Stimulated activated memory B cell treated with anti-CD40 and anti-IgM and Interleukin-4, amounts not matched to agents 10 μg/mL and 1 μg/mL and 100 μg/mL, for 72 hours (primary cell): ENCODE results near the gene RNF40.
A peak's percentile ranks its signal among the peaks of the same experiment; 100 is the strongest.

Experiments used
- ATAC-seq: fragments of 150-1000 bp; cut with Tn5 transposase; 2 replicates; pipeline ENCODE4 v1.10.0; 2021
- H3K27ac Mint-ChIP-seq: one replicate; pipeline ENCODE4 v1.8.0; 2022; ENCODE audit warnings: mild to moderate bottlenecking, mixed read lengths
- H3K27me3 Mint-ChIP-seq: one replicate; pipeline ENCODE4 v1.8.0; 2022; ENCODE audit warnings: mixed read lengths
- H3K36me3 Mint-ChIP-seq: one replicate; pipeline ENCODE4 v1.8.0; 2022; ENCODE audit warnings: mixed read lengths
- H3K4me1 Mint-ChIP-seq: one replicate; pipeline ENCODE4 v1.8.0; 2022; ENCODE audit warnings: mixed read lengths
- H3K4me3 Mint-ChIP-seq: one replicate; pipeline ENCODE4 v1.8.0; 2022; ENCODE audit warnings: mild to moderate bottlenecking, moderate library complexity, mixed read lengths
- H3K9me3 Mint-ChIP-seq: one replicate; pipeline ENCODE4 v1.8.0; 2022; ENCODE audit warnings: mixed read lengths

Gene RNF40

DNA sequence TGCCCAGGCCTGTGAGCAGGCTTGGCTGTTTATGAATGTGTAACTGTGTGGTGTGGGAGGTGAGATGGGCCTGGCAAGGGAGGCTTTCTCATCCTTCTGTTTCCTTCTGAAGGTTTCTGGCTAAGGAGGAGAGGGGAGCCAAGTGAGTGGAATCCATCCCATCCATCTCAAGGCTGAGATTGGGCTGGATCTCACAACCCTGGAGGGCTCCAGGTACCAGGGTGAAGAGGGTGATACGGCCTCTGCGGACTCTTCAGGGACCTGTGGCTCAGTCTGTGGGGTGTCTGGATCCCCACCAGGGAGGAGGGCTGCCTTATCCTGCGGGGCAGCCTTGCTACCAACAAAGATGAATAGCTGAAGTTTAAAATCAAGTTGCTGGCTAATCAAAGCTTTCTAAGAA lies 17.9 kb downstream of the RNF40 start:
- no peak for ATAC-seq
- H3K27me3 Mint-ChIP-seq: peaks cover 19% of the 10 kb centered on the region
- no peaks in the 10 kb centered on the region for H3K9me3 Mint-ChIP-seq
- H3K27ac Mint-ChIP-seq: no peak overlapping the region
- no peak overlapping the region for H3K4me3 Mint-ChIP-seq
- peaks cover 25% of the 10 kb centered on the region for H3K36me3 Mint-ChIP-seq
- H3K4me1 Mint-ChIP-seq: peaks cover 20% of the 10 kb centered on the region

DNA sequence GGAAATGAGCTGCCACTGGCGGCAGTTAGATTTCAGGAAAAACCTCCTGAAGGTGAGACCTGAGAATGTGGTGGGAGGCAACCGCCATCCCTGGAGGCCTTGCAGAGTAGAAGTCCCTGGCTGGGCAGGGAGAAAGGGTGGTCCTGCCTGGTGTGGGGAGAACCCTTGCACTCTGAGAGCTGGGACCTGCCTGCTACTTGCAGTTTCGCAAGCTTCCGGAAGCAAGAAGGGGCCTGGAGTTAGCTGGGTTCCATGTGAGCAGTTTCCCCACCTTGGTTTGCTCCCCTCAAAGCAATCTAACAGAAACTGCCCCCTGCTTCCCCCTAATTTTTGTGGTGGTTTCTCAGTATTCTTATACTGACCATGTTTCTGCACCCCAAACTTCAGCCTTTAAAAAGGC lies 18.4 kb downstream of the RNF40 start:
- H3K36me3 Mint-ChIP-seq: peaks cover 22% of the 10 kb centered on the region
- no peaks in the 10 kb centered on the region for H3K9me3 Mint-ChIP-seq
- peaks cover 25% of the 10 kb centered on the region for H3K27me3 Mint-ChIP-seq
- no peak overlapping the region for H3K4me3 Mint-ChIP-seq
- no peak for ATAC-seq
- H3K4me1 Mint-ChIP-seq: peaks cover 15% of the 10 kb centered on the region
- no peak overlapping the region for H3K27ac Mint-ChIP-seq

DNA sequence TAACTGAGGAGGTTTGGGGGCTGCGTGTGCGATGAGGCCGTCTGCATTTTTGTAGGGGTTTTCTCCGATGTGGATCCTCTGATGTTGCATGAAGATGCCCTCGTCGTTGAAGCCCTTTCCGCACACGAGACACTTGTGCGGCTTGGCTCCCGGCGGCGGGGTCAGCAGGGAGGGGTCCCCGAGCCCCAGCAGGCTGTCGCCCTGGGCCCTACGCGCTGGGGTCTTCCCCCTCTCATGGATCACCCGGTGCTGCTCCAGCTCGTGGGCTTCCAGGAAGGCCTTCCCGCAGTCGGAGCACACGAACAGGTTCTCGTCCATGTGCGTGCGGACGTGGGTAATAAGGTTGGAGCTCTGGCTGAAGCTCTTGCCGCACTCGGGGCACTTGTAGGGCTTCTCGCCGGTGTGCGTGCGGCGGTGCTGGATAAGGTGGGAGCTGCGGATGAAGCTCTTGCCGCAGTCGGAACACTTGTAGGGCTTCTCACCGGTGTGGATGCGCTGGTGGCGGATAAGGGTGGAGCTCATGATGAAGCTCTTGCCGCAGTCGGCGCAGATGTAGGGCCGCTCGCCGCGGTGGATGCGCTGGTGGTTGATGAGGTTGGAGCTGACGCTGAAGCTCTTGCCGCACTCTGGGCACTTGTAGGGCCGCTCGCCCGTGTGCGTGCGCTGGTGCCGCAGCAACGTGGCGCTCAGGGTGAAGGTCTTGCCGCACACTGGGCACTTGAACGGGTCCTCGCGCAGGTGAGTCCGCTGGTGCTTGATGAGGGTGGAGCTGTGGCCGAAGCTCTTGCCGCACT lies 20.6 kb downstream of the RNF40 start:
- H3K27me3 Mint-ChIP-seq: peaks cover 23% of the 10 kb centered on the region
- no peak overlapping the region for H3K4me3 Mint-ChIP-seq
- H3K36me3 Mint-ChIP-seq: peaks cover 22% of the 10 kb centered on the region
- H3K27ac Mint-ChIP-seq: no peak overlapping the region
- no peak for ATAC-seq
- H3K9me3 Mint-ChIP-seq: no peaks in the 10 kb centered on the region
- peaks cover 15% of the 10 kb centered on the region for H3K4me1 Mint-ChIP-seq

DNA sequence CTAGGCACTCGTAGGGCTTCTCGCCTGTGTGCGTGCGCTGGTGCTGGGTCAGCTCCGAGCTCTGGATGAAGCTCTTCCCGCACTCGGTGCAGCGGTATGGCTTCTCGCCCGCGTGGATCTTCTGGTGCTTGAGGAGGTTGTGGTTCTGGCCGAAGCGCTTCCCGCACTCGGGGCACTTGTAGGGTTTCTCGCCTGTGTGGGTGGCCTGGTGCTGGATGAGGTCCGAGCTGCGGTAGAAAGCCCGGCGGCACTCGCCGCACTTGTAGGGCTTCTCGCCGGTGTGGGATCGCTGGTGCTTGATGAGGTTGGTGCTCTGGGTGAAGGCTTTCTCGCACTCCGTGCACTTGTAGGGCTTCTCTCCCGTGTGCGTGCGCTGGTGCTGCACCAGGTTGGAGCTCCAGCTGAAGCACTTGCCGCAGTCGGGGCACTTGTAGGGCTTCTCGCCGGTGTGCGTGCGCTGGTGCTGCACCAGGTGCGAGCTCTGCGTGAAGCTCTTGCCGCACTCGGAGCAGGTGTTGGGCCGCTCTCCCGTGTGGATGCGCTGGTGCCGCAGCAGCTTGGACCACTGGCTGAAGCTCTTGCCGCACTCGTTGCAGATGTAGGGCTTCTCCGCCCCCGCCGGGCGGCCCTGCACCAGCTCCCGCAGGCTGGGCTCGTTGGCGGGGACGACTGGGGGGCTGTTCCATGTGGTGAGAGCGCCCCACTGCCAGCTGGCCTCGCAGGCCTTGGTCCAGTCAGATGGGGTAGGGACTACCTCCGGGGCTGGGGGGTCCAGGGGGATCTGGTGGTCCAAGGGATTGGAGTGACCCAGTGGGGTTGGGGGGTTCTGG lies 21.4 kb downstream of the RNF40 start:
- Mint-ChIP-seq H3K9me3 (no peaks in the 10 kb centered on the region), H3K4me1 (peaks cover 19% of the 10 kb centered on the region), H3K27ac (no peak overlapping the region), H3K36me3 (peaks cover 22% of the 10 kb centered on the region), H3K27me3 (peaks cover 30% of the 10 kb centered on the region), H3K4me3 (no peak overlapping the region)
- ATAC-seq: no peak

DNA sequence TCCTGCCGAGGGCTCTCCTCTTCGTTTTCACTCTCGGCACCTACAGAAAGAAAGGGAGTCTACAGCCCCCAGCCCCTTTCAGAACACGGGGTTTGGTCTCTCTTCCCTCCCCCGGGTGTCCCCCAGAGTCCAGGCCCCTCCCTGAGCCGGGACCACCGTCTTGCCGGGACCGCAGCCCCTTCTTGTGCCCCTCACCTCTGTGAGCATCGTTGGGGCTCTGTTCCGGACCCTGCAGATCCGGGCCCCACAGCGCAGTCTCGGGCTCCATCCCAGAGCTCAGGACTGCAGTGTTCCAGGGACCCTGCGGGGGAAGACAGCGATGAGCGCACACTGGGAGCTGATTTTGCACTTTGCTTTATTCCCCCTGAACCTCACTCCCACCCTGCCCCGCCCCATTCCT lies 22.1 kb downstream of the RNF40 start:
- Mint-ChIP-seq H3K4me1 (peaks cover 19% of the 10 kb centered on the region), H3K4me3 (no peak overlapping the region), H3K27ac (no peak overlapping the region), H3K27me3 (peaks cover 37% of the 10 kb centered on the region), H3K9me3 (no peaks in the 10 kb centered on the region), H3K36me3 (peaks cover 22% of the 10 kb centered on the region)
- ATAC-seq: no peak

DNA sequence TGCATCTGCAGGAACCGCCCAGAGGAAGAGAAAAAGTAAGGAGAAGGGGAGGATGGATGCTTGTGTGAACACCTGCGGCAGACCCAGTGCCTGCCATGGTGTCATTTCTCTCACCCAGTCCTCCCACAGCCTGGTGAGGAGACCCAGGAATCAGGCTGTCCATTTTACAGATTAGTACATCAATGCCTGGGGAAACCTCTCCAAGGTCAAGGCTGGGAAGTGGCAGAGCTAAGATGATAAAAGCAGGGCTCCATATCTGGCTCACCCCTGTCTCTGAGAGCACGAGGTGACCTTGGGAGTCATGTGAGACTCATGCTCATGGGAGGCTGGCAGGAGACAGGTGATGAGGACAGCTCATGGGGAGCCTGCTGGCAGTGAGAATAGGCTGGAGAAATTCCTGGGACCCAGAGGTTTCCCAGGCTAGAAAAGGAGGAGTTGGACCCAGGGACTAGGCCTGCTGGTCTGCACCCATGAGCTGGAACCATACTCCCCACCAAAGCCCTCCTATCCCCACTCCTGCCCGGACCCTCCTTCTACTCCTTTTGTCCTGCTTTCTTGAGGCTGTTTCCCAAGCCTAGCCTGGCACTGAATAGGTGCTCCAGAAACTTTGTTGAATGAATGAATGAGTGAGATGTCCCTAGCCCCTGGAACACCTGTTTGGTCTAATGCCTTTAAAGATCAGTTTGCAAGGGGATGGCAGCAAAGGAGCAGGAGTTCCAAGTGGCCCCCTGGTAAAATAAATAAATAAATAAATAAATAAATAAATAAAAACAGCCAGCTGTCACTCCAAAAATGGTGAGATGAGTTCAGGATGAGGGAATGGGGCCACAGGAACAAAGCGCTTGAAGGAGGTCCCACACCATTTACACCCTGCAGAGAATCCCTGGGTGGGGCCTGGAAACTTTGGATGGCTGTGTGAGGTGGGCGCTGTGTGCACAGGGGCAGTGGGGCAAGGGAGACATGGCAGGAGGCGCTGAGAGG lies 23.3 kb downstream of the RNF40 start:
- Mint-ChIP-seq H3K36me3 (peaks cover 22% of the 10 kb centered on the region), H3K4me3 (peak overlapping the region; percentile 73), H3K27me3 (peaks cover 37% of the 10 kb centered on the region), H3K27ac (no peak overlapping the region), H3K9me3 (no peaks in the 10 kb centered on the region), H3K4me1 (peaks cover 19% of the 10 kb centered on the region)
- ATAC-seq: no peak

DNA sequence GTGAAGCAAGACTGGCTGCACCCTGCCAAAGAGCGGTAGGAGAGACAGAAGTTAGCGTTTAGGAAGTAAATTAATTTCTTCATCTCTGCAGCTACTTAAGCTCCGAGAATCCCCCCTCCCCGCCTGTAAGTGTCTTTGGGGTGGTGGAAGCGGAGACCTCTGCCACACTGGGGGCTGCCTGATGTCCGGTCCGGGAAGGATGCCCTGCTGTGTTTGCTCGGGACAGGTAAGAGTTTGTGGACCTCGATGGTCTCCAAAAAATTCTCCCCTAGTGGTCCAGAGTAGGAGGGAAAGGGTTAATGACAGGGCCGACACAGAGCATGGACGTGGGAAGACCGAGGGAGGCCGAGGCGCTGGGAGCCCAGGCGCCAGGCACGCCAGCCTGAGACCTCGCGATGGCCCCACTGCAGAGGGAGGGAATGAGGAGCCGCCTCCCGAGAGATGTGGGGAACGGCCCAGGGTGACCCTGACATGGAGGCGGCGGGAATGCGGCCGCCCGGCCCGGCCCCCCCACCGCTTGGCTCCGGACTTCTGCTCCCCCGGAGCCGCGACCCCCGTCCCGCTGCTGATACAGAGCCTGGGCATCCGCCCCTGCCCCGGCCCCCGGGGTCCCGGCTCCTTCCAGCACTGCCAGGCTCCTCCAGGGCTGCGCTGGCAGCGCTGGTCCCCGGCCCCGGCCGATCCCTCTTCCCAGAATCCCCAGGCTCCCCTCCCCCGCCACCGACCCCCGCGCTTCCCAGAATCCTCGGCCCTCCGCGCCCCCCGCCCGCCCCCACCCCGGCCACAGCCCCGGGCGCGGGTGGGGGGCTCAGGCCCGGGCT lies 24.2 kb downstream of the RNF40 start:
- peaks cover 22% of the 10 kb centered on the region for H3K36me3 Mint-ChIP-seq
- H3K9me3 Mint-ChIP-seq: no peaks in the 10 kb centered on the region
- ATAC-seq: peak; percentile 73
- H3K4me3 Mint-ChIP-seq: peak overlapping the region; percentile 92
- H3K27me3 Mint-ChIP-seq: peaks cover 37% of the 10 kb centered on the region
- H3K4me1 Mint-ChIP-seq: peaks cover 19% of the 10 kb centered on the region
- peak overlapping the region; percentile 91 for H3K27ac Mint-ChIP-seq

DNA sequence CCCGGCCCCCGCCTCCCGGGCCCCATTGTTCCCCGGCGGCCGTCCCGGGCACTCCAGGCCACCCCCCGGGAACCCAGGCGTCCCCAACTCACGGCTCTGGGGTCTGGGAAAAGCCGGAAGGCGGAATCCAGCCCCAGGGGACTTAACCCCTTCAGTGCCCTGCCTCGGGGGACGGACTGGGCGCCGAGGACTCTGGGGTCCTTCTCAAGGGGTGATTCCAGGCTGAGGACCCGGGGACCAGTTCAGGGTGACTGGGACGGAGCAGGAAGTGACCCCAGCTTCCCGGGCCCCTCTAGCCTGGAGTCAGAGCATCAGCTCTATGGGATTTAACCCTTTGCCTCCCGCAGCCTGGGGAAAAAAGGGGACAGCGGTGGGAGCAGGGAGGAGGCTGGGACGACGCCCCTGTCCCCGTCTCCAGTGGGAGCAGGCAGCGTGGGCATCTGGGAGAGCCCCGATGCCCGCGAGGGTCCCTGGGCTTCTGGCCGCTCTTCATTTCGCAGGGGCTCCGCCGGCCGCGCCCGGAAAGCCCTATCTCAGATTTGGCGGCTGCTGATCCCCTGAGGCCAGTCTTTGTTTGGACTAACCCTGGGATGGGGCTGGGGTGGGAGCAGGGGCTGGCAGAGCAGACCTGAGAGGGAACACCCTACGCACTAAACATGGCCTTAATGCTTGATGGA lies 25.0 kb downstream of the RNF40 start, which contains the start of gene ZNF629:
ZNF629 (minus strand) TSS at position 270 of the 677 bp plus-strand sequence. CDS start 2,723 bp downstream, outside the sequence.
- Mint-ChIP-seq H3K9me3 (no peaks in the 10 kb centered on the region), H3K27me3 (peaks cover 37% of the 10 kb centered on the region), H3K27ac (peak within 1 kb of the TSS; percentile 91), H3K4me3 (peak within 1 kb of the TSS; percentile 92), H3K36me3 (peaks cover 15% of the 10 kb centered on the region), H3K4me1 (peaks cover 19% of the 10 kb centered on the region)
- ATAC-seq: peak; percentile 64

DNA sequence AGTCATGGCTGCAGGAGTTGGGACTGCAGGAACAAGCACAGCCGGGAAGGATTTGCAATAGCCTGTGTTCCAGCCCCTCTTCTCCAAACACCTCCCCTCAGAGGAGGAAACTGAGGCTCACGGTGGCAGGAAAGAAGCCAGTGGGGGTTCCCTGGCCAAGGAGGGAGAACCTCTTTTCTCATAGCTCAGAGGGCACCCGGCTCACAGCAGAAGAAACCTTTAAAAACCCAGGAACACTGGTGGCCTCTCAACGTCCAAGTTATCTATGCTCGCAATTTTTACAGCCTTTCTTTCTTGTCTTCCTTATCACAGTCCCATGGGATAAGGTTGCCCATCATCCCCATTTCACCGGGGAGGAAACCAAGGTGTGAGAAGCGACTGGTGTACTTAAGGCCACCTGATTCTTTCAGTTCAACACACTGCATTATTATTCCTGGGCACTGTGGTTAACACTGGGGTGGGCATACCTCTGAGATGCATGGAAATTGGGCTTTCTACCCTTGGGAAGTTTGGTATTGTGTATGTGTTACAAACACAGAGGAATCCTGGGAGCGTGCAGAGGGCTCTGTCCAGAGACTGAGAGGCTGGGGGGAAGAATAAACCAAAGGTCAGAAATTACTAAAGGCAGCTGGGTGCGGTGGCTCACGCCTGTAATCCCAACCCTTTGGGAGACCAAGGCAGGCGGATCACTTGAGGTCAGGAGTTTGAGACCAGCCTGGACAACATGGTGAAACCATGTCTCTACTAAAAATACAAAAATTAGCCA lies 25.7 kb downstream of the RNF40 start:
- peak overlapping the region; percentile 92 for H3K4me3 Mint-ChIP-seq
- H3K9me3 Mint-ChIP-seq: no peaks in the 10 kb centered on the region
- H3K27me3 Mint-ChIP-seq: peaks cover 37% of the 10 kb centered on the region
- H3K27ac Mint-ChIP-seq: peak overlapping the region; percentile 91
- peaks cover 19% of the 10 kb centered on the region for H3K4me1 Mint-ChIP-seq
- no peak for ATAC-seq
- peaks cover 8% of the 10 kb centered on the region for H3K36me3 Mint-ChIP-seq

DNA sequence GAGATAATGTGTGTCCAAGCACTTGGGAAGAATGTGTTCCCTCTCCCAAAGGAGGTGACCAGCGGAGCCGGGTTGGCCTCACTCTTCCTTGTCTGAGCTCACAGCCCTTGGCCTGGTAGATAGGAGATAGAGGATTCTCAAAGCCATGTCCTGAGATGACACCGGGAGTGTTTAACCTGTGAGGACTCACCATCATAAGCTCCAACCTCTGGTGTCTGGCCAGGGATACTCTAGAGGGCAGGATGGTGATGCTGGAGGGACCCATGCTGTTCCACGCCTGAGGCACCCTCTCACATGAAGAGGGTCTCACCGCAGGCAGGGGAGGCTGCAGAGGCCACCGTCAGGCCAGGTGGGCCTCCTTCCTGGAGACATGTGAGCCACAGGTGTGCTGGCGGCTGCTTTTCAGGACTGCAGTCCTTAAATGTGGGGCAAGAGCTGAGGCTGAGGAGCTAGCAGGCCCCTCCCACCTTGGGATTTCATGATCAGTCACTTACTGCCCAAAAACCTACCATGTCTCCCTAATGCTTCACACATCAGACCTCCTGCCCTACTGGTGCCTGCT lies 31.5 kb downstream of the RNF40 start:
- Mint-ChIP-seq H3K4me3 (no peak overlapping the region), H3K36me3 (no peaks in the 10 kb centered on the region), H3K9me3 (no peaks in the 10 kb centered on the region), H3K27ac (no peak overlapping the region), H3K4me1 (no peaks in the 10 kb centered on the region), H3K27me3 (peaks cover 6% of the 10 kb centered on the region)
- no peak for ATAC-seq

DNA sequence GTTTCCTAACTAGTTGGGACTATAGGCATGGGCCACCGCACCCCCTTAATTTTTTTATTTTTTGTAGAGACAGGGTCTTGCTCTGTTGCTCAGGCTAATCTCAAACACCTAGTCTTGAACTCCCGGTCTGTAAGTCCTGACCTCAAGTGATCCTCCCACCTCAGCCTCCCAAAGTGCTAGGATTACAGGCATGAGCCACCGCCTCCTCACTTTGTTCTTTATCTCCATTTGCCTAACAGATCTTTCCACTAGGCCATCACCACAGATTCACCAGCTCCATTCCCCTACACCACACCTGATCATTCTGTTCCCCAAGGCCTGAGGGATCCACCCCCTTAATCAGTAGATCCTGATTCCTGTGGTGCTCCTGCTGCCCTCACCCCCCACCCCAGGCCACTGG lies 32.5 kb downstream of the RNF40 start:
- ATAC-seq: no peak
- Mint-ChIP-seq H3K27me3 (no peaks in the 10 kb centered on the region), H3K4me1 (no peaks in the 10 kb centered on the region), H3K27ac (no peak overlapping the region), H3K36me3 (no peaks in the 10 kb centered on the region), H3K9me3 (no peaks in the 10 kb centered on the region), H3K4me3 (no peak overlapping the region)

DNA sequence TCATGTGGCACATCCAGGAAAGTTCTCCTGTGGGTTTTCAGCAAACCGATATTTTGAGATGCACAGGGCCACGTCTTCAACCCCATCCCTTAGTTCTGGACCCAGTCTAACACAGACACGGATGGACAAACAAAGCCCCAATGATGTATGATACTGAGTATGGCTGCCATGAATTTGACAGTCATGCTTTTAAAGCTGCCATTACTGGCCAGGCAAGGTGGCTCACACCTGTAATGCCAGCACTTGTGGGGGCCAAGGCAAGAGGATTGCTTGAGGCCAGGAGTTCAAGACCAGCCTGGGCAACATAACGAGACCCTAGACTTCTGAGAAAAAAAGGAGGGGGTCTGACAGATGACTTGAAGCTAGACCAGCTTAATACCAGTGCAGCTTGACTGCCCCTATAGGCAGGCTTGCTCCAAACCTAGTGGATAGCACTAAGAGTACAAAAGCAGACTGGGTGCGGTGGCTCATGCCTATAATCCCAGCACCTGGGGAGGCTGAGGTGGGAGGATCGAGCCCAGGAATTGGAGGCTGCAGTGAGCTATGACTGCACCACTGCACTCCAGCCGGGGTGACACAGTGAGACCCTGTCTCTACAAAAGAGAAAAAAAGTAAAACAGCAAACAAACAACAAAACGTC lies 35.7 kb downstream of the RNF40 start:
- no peak overlapping the region for H3K4me3 Mint-ChIP-seq
- H3K9me3 Mint-ChIP-seq: no peaks in the 10 kb centered on the region
- H3K36me3 Mint-ChIP-seq: no peaks in the 10 kb centered on the region
- no peak overlapping the region for H3K27ac Mint-ChIP-seq
- H3K27me3 Mint-ChIP-seq: no peaks in the 10 kb centered on the region
- no peak for ATAC-seq
- peaks cover 1% of the 10 kb centered on the region for H3K4me1 Mint-ChIP-seq
